ENCODE measurements around the gene TMEM134. TPM values are rescaled to one million over a fixed set of nuclear protein-coding genes. Genes with fewer than 3 reads are reported as not detected.

Gene TMEM134
- total RNA-seq, 2 experiments from 2014 or later = 26.8 to 76.9 TPM

DNA sequence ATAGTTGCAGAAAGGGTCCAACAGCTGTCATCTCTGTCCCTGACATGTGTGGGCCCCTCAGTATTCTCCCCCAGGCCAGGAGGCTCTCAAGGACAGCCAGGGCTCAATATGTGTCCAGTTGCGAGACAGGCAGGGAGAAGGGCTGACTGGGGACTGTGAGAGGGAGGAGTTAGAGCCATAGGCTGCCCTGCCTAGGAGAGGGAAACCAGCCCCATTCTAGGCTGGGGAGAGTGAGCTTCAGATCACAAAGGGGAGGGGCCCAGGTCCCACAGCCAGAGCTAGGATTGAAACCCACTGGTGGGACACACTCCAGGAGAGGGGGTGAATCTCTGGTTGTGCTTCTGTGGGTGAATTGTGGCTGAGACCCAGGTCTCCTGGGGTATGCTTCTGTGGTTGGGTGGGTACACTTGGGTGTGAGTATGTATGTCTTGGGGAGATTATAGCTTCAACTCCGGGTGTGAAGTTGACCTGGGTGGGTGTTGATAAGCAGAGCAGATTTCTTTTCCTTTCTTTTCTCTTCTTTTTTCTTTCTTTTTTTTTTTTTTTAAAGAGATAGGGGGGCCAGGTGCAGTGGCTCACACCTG lies 55.7 kb downstream of the TMEM134 start:
- Histone ChIP-seq H3K9me3 (ENCODE audit: low read length) (no peaks in the 10 kb centered on the region), H3K27ac (ENCODE audit: low read depth, low read length, poor library complexity, severe bottlenecking) (no peak overlapping the region), H2AFZ (ENCODE audit: low read length) (no peak overlapping the region), H3K36me3 (ENCODE audit: insufficient read depth, low read length) (peaks cover 19% of the 10 kb centered on the region), H3K4me3 (ENCODE audit: low read depth, low read length, poor library complexity, severe bottlenecking) (no peak overlapping the region), H3K9me2 (ENCODE audit: insufficient read depth, low read length) (no peaks in the 10 kb centered on the region), H3K4me2 (ENCODE audit: low read length) (no peak overlapping the region), H3K4me1 (ENCODE audit: insufficient read depth, low read length, poor library complexity, severe bottlenecking) (peaks cover 70% of the 10 kb centered on the region), H3K79me2 (ENCODE audit: insufficient read depth, low read depth, low read length) (no peaks in the 10 kb centered on the region), H4K20me1 (ENCODE audit: insufficient read depth, low read length) (no peaks in the 10 kb centered on the region)
- POLR2A ChIA-PET = interaction anchor here (0.6 to 1.0 kb wide), 3 partner anchors 12 to 48 kb away, joined by 3 to 4 read pairs (median 4); partner anchors contain the start of gene PPP1CA
- TF ChIP-seq, protein P1, sequence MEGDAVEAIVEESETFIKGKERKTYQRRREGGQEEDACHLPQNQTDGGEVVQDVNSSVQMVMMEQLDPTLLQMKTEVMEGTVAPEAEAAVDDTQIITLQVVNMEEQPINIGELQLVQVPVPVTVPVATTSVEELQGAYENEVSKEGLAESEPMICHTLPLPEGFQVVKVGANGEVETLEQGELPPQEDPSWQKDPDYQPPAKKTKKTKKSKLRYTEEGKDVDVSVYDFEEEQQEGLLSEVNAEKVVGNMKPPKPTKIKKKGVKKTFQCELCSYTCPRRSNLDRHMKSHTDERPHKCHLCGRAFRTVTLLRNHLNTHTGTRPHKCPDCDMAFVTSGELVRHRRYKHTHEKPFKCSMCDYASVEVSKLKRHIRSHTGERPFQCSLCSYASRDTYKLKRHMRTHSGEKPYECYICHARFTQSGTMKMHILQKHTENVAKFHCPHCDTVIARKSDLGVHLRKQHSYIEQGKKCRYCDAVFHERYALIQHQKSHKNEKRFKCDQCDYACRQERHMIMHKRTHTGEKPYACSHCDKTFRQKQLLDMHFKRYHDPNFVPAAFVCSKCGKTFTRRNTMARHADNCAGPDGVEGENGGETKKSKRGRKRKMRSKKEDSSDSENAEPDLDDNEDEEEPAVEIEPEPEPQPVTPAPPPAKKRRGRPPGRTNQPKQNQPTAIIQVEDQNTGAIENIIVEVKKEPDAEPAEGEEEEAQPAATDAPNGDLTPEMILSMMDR (conservative IDR thresholded peaks at IDR 0.05; ENCODE audit: low read length) = no peak
- TF ChIP-seq EZH2phosphoT487 (IDR thresholded peaks at IDR 0.05; ENCODE audit: borderline replicate concordance, low read depth, low read length) = no peak
- DNase-seq (ENCODE audit: low spot score) = no peak
- intact Hi-C loops (cut with micrococcal nuclease; ENCODE audit: unreplicated experiment) = no loop called here
- BruUV-seq (replicated peaks) = TSS peak; percentile 46
- CTCF ChIA-PET (ENCODE audit: unreplicated experiment) = interaction anchor here (1.6 kb wide), 1 partner anchor 26 kb away, joined by 6 read pairs; no protein-coding TSS in a partner anchor

DNA sequence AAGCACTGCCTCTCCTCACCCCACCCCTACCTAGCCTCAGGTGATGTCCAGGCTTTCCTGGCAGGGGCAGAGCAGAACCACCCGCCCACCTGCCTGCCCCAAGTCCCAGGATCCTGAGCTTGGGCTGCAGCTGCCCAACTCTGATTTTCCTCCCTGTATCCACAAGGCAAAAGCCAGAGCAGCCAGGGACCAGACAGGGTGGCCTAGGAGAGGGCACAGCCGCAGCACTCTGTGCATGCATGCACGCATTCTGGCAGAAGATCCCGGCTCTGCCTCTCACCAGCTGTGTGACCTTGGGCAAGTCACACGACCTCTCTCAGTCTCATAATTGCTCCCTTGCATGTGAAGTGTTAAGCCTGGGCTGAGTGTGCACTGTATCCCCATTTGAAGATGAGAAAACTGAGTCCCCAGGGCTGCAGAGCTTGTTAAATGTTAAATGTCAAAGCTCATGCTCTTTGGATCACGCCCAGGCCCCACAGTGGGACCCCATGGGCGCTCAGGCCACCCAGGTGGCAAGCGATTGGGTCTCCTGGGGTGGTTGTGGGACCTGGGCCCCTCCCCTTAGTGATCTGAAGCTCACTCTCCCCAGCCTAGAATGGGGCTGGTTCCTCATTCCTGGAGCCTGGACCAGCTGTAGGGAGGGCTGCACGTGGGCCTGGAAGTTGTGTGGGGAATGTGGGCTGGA lies 56.4 kb downstream of the TMEM134 start:
- no peaks in the 10 kb centered on the region for H3K9me2 ChIP-seq (ENCODE audit: insufficient read depth, low read length)
- peaks cover 5% of the 10 kb centered on the region; the same call in 1 of the 2 replicates for H3K79me2 ChIP-seq (ENCODE audit: insufficient read depth, low read depth, low read length)
- H3K27ac ChIP-seq (ENCODE audit: low read depth, low read length, poor library complexity, severe bottlenecking) = no peak overlapping the region
- POLR2A ChIA-PET = no interaction called here
- intact Hi-C loops (cut with micrococcal nuclease; ENCODE audit: unreplicated experiment) = no loop called here
- BruUV-seq (replicated peaks) = no TSS peak
- H3K36me3 ChIP-seq (ENCODE audit: insufficient read depth, low read length) = peaks cover 26% of the 10 kb centered on the region
- H3K9me3 ChIP-seq (ENCODE audit: low read length) = no peaks in the 10 kb centered on the region
- CTCF ChIA-PET (ENCODE audit: unreplicated experiment) = interaction anchor here (1.6 kb wide), 2 partner anchors 8 to 26 kb away, joined by 4 to 6 read pairs; no protein-coding TSS in a partner anchor
- H4K20me1 ChIP-seq (ENCODE audit: insufficient read depth, low read length) = no peaks in the 10 kb centered on the region
- DNase-seq (ENCODE audit: low spot score) = no peak
- H2AFZ ChIP-seq (ENCODE audit: low read length) = no peak overlapping the region
- no peak overlapping the region for H3K4me3 ChIP-seq (ENCODE audit: low read depth, low read length, poor library complexity, severe bottlenecking)
- no peak overlapping the region for H3K4me2 ChIP-seq (ENCODE audit: low read length)
- TF ChIP-seq EZH2phosphoT487 (IDR thresholded peaks at IDR 0.05; ENCODE audit: borderline replicate concordance, low read depth, low read length) = no peak
- TF ChIP-seq, protein P1 (conservative IDR thresholded peaks at IDR 0.05; ENCODE audit: low read length) = no peak
- H3K4me1 ChIP-seq (ENCODE audit: insufficient read depth, low read length, poor library complexity, severe bottlenecking) = peaks cover 75% of the 10 kb centered on the region

DNA sequence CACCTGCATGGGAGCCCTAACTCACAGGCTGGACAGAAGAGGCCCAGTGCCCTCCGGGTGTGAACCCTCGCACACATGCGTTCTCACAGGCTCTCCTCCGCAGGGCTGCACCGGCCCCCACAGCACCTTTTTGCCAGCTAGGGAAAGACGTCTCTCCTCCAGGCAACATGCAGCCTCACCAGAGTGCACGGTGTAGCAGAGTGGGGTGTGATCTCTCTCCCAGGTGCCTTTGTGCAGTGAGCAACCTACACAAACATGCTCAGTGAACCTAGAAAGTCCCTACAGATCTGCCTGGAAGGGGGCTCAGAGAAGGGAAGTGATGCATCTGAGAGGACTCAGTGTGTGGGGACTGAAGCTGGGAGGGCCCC lies 57.3 kb downstream of the TMEM134 start:
- intact Hi-C loops (cut with micrococcal nuclease; ENCODE audit: unreplicated experiment) = no loop called here
- peak overlapping the region; percentile 38 for H3K4me2 ChIP-seq (ENCODE audit: low read length)
- peaks cover 32% of the 10 kb centered on the region for H3K36me3 ChIP-seq (ENCODE audit: insufficient read depth, low read length)
- peak overlapping the region; percentile 12 for H3K27ac ChIP-seq (ENCODE audit: low read depth, low read length, poor library complexity, severe bottlenecking)
- H3K79me2 ChIP-seq (ENCODE audit: insufficient read depth, low read depth, low read length) = peaks cover 8% of the 10 kb centered on the region; the same call in 1 of the 2 replicates
- POLR2A ChIA-PET = interaction anchor here (0.8 kb wide), 1 partner anchor 9 kb away, joined by 3 read pairs; no protein-coding TSS in a partner anchor
- peak; percentile 71 for DNase-seq (ENCODE audit: low spot score)
- TF ChIP-seq, protein P1 (conservative IDR thresholded peaks at IDR 0.05; ENCODE audit: low read length) = no peak
- TF ChIP-seq EZH2phosphoT487 (IDR thresholded peaks at IDR 0.05; ENCODE audit: borderline replicate concordance, low read depth, low read length) = no peak
- no TSS peak for BruUV-seq (replicated peaks)
- H3K9me2 ChIP-seq (ENCODE audit: insufficient read depth, low read length) = no peaks in the 10 kb centered on the region
- no peaks in the 10 kb centered on the region for H4K20me1 ChIP-seq (ENCODE audit: insufficient read depth, low read length)
- H3K4me3 ChIP-seq (ENCODE audit: low read depth, low read length, poor library complexity, severe bottlenecking) = no peak overlapping the region
- H3K4me1 ChIP-seq (ENCODE audit: insufficient read depth, low read length, poor library complexity, severe bottlenecking) = peaks cover 76% of the 10 kb centered on the region
- no peak overlapping the region for H2AFZ ChIP-seq (ENCODE audit: low read length)
- H3K9me3 ChIP-seq (ENCODE audit: low read length) = no peaks in the 10 kb centered on the region
- CTCF ChIA-PET (ENCODE audit: unreplicated experiment) = interaction anchor here (1.6 kb wide), 2 partner anchors 9 to 27 kb away, joined by 4 to 6 read pairs; no protein-coding TSS in a partner anchor

All from OCI-LY7 (cell line).